GM12878 (cell line): ENCODE measurements around the gene LIN7C.

ENCODE experiments used
- CTCF ChIP-seq, 3 experiments: IDR thresholded peaks in 2 of 3; conservative IDR thresholded peaks in 1 of 3; 2 replicates each; pipeline ENCODE4 v1.5.1; 2011; ENCODE audit warnings: low read depth in 3 of 3, low read length in 3 of 3, mild to moderate bottlenecking in 3 of 3, control low read depth in 2 of 3, moderate library complexity in 2 of 3, inconsistent platforms in 1 of 3, mixed read lengths in 1 of 3; ENCODE audit not compliant: control insufficient read depth in 2 of 3, insufficient read depth in 1 of 3; ENCODE audit errors: extremely low read depth in 1 of 3
- EP300 ChIP-seq, 2 experiments: fragments of 150-350 bp in 1 of 2; IDR thresholded peaks; 2 replicates each; pipeline ENCODE4 v1.6.1; 2011 to 2012; ENCODE audit warnings: low read depth in 2 of 2, low read length in 2 of 2, borderline replicate concordance in 1 of 2, improper control_type of control experiment in 1 of 2, inconsistent platforms in 1 of 2; ENCODE audit not compliant: control insufficient read depth in 1 of 2
- HDGF ChIP-seq: fragments of 450-650 bp; IDR thresholded peaks from 2 replicates; pipeline ENCODE4 v1.6.1; 2016; ENCODE audit warnings: antibody characterized with exemption
- NR2F1 ChIP-seq: fragments of 450-650 bp; conservative IDR thresholded peaks from 2 replicates; pipeline ENCODE4 v1.6.1; 2017; ENCODE audit warnings: mild to moderate bottlenecking
- ZNF24 ChIP-seq: fragments of 450-650 bp; IDR thresholded peaks from 2 replicates; pipeline ENCODE4 v1.6.1; 2017; ENCODE audit warnings: antibody characterized with exemption, mild to moderate bottlenecking

GRCh38 chr11:27468209-27468994 lies 38.2 kb downstream of the LIN7C start:
- TF ChIP-seq NR2F1 (no peak), CTCF (IDR thresholded peaks at IDR 0.05 in 2 of 3, conservative IDR thresholded peaks at IDR 0.05 in 1 of 3; ENCODE audit: control insufficient read depth in 2 of 3, extremely low read depth in 1 of 3, insufficient read depth in 1 of 3, low read depth in 3 of 3, low read length in 3 of 3) (no peak), ZNF24 (no peak), EP300 (IDR thresholded peaks at IDR 0.05; ENCODE audit: borderline replicate concordance in 1 of 2, control insufficient read depth in 1 of 2, low read depth in 2 of 2, low read length in 2 of 2) (no peak), HDGF (no peak)
